Natural killer cell (primary cell): ENCODE data around the gene DLGAP5. TPM values are rescaled to one million over a fixed set of nuclear protein-coding genes. Genes with fewer than 3 reads are reported as not detected.

ENCODE experiments used
- ATAC-seq, 3 donors: fragments of 150-1000 bp in 2 of 3; fragments of 200-7000 bp in 1 of 3; cut with Tn5 transposase; 1 replicate in 1 of 3; 2 replicates in 2 of 3; pipeline ENCODE4 v1.10.0; 2021; ENCODE audit warnings: mild to moderate bottlenecking in 2 of 3, moderate library complexity in 2 of 3
- DNase-seq, 2 donors: peaks; one replicate each; pipeline versions ENCODE4 v3.0.0 to v3.0.0-alpha.2; 2013 to 2021; ENCODE audit warnings: mixed read lengths in 1 of 2
- H3K27ac ChIP-seq: one replicate; pipeline ENCODE4 v1.5.1; 2013; ENCODE audit warnings: mild to moderate bottlenecking, low read length
- H3K27me3 ChIP-seq: one replicate; pipeline ENCODE4 v1.6.1; 2013; ENCODE audit warnings: low read length; ENCODE audit not compliant: control insufficient read depth, insufficient read depth
- H3K36me3 ChIP-seq: one replicate; pipeline ENCODE4 v1.6.1; 2013; ENCODE audit warnings: low read length; ENCODE audit not compliant: control insufficient read depth, insufficient read depth
- H3K4me1 ChIP-seq: one replicate; pipeline ENCODE4 v1.6.1; 2013; ENCODE audit warnings: low read length; ENCODE audit not compliant: control insufficient read depth, insufficient read depth
- H3K4me3 ChIP-seq: one replicate; pipeline ENCODE4 v1.5.1; 2013; ENCODE audit warnings: low read length
- H3K9me3 ChIP-seq: one replicate; pipeline ENCODE4 v1.6.1; 2013; ENCODE audit warnings: low read length; ENCODE audit not compliant: control insufficient read depth, insufficient read depth
- H3K27ac Mint-ChIP-seq, 2 donors: one replicate each; pipeline ENCODE4 v1.8.0; 2022; ENCODE audit warnings: mild to moderate bottlenecking in 2 of 2, mixed read lengths in 2 of 2, moderate library complexity in 1 of 2
- H3K27me3 Mint-ChIP-seq, 2 donors: one replicate each; pipeline ENCODE4 v1.8.0; 2022; ENCODE audit warnings: low read depth in 2 of 2, mixed read lengths in 2 of 2
- H3K36me3 Mint-ChIP-seq: one replicate; pipeline ENCODE4 v1.8.0; 2022; ENCODE audit warnings: mixed read lengths
- H3K4me1 Mint-ChIP-seq, 2 donors: one replicate each; pipeline ENCODE4 v1.8.0; 2022; ENCODE audit warnings: mixed read lengths in 2 of 2
- H3K4me3 Mint-ChIP-seq: one replicate; pipeline ENCODE4 v1.8.0; 2022; ENCODE audit warnings: mild to moderate bottlenecking, moderate library complexity, mixed read lengths
- H3K9me3 Mint-ChIP-seq, 2 donors: one replicate each; pipeline ENCODE4 v1.8.0; 2022; ENCODE audit warnings: mixed read lengths in 2 of 2
- WGBS: methylation state at CpG from one replicate; pipeline ENCODE4 v1.1.7; 2013; ENCODE audit warnings: missing lambda C conversion rate; ENCODE audit not compliant: insufficient coverage; 5-methylcytosine and 5-hydroxymethylcytosine counted together
- intact Hi-C: fragments of 100-400 bp; cut with micrococcal nuclease; formaldehyde crosslinking; loops from one replicate; pipeline ENCODE4 v1.14.2; 2022
- total RNA-seq, 4 donors: library from RNA; stranded (reverse); fragments of 120-200 nt in 1 of 4; gene quantifications; one replicate each; pipeline versions ENCODE4 v1.2.3 to v1.2.4, GENCODE V29; 2013 to 2022
- TF ChIP-seq, protein P1 (sequence below): fragments of 200-600 bp; IDR thresholded peaks from one replicate; pipeline ENCODE4 v1.8.0; 2022; ENCODE audit warnings: antibody characterized with exemption

The DLGAP5 gene
- total RNA-seq, 3 donors from 2014 or later (not counting 1 experiment from before 2014, with no cell fraction given), result 0.15 to 1.9 (median 0.54) TPM

DNA sequence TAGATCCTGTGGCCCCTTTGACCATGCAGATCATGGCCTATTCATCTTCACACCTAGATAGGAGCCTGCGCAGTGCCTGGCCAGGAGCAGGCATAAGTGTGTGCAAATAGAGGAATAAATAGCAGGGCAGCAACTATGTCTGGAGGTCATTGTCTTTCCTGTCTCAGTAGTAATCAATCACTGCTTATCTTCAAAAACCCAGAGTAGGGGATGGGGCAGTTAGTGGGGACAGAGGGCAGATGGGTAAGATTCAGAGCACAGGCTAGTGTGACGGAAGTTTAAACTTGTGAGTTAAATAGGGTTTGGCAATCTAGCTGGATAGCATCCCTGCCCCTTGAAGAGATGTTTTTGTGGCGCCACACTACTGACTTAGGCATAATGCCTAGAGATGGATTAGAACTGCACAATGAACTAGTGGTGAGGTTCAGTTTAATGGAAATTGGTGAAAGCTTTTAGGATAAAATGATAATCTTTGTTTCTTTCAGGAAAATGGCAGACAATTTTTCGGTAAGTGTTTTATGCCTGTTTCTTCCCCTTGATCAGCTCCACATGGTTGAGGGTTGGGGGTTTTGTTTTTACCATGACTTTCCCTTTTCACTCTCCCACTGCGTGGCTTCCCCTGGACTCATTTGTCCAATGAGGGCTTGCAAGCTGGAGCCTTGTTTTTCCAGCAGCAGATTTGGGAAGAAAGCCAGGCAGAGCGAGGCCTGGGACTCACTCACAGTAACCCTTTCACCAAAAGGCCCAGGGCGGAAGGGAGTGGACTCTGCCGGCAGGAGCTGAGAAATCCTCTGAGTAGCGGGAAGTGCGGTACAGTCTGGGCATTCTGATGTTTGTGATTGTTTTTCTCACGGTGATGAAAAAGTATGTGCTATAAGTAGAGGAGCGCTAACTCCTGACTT, 54.2 kb downstream of the DLGAP5 start:
- no peaks in the 10 kb centered on the region for H3K36me3 ChIP-seq
- no peaks in the 10 kb centered on the region for H3K9me3 Mint-ChIP-seq
- no peak overlapping the region for H3K27ac ChIP-seq
- 97% methylated on average over 12 of the region's 12 CpGs for WGBS
- intact Hi-C loops, result no loop called here
- no peaks in the 10 kb centered on the region for H3K27me3 Mint-ChIP-seq
- H3K27me3 ChIP-seq, result no peaks in the 10 kb centered on the region
- DNase-seq (no peak), ATAC-seq (no peak)
- no peaks in the 10 kb centered on the region for H3K36me3 Mint-ChIP-seq
- H3K4me1 Mint-ChIP-seq, result no peaks in the 10 kb centered on the region
- no peak overlapping the region for H3K4me3 ChIP-seq
- H3K4me3 Mint-ChIP-seq, result no peak overlapping the region
- H3K27ac Mint-ChIP-seq, result no peak overlapping the region
- H3K9me3 ChIP-seq, result no peaks in the 10 kb centered on the region
- no peaks in the 10 kb centered on the region for H3K4me1 ChIP-seq
- TF ChIP-seq, protein P1, sequence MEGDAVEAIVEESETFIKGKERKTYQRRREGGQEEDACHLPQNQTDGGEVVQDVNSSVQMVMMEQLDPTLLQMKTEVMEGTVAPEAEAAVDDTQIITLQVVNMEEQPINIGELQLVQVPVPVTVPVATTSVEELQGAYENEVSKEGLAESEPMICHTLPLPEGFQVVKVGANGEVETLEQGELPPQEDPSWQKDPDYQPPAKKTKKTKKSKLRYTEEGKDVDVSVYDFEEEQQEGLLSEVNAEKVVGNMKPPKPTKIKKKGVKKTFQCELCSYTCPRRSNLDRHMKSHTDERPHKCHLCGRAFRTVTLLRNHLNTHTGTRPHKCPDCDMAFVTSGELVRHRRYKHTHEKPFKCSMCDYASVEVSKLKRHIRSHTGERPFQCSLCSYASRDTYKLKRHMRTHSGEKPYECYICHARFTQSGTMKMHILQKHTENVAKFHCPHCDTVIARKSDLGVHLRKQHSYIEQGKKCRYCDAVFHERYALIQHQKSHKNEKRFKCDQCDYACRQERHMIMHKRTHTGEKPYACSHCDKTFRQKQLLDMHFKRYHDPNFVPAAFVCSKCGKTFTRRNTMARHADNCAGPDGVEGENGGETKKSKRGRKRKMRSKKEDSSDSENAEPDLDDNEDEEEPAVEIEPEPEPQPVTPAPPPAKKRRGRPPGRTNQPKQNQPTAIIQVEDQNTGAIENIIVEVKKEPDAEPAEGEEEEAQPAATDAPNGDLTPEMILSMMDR, result no peak

DNA sequence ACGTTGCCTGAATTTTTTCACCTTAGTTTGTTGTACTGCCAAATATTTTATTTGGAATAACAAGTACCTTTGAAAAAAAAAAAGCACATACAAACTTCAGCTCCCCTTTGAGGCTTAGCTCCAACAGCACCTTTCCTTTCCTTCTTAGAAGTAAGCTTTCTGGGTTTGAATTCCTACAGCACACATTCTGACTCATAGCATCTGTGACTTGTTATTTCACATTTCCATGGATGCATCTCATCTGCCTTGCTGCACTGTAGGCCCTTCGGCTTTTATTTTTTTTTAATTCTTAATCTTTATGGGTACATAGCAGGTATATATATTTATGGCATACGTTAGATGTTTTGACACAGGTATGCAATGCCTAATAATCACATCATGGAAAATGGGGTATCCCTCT, 55.1 kb downstream of the DLGAP5 start:
- no peak overlapping the region for H3K4me3 ChIP-seq
- H3K4me1 ChIP-seq, result peaks cover 2% of the 10 kb centered on the region
- 100% methylated on average over 2 of the region's 3 CpGs for WGBS
- H3K36me3 Mint-ChIP-seq, result no peaks in the 10 kb centered on the region
- H3K27ac ChIP-seq, result no peak overlapping the region
- no peak overlapping the region for H3K27ac Mint-ChIP-seq
- H3K4me3 Mint-ChIP-seq, result no peak overlapping the region
- H3K9me3 Mint-ChIP-seq, result no peaks in the 10 kb centered on the region
- H3K27me3 Mint-ChIP-seq, result no peaks in the 10 kb centered on the region
- intact Hi-C loops, result no loop called here
- TF ChIP-seq, protein P1, result no peak
- no peak for ATAC-seq
- H3K4me1 Mint-ChIP-seq, result peaks cover 8% of the 10 kb centered on the region in 2 donors
- H3K27me3 ChIP-seq, result no peaks in the 10 kb centered on the region
- no peaks in the 10 kb centered on the region for H3K36me3 ChIP-seq
- no peak for DNase-seq
- no peaks in the 10 kb centered on the region for H3K9me3 ChIP-seq

DNA sequence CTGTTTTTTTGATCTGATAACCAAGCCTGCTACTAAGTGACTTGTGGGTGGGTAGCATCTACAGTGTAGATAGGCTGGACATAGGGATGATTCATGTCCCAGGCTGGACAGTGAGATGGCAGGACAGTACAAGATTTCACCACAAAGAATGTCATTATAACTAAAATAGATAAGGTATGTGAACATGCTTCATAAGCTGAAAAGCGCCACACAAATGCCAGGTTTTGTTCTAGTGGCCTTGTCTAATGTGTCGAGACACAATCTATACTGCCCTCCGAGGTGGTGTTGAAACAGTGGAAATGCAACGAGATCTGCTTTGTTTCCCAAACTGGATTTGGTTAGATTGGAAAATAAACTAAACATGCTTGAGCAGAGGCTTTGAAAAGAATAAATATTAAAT, 58.0 kb downstream of the DLGAP5 start:
- no peak for ATAC-seq
- Histone ChIP-seq H3K9me3 (no peaks in the 10 kb centered on the region), H3K27me3 (no peaks in the 10 kb centered on the region), H3K36me3 (no peaks in the 10 kb centered on the region), H3K4me1 (peaks cover 16% of the 10 kb centered on the region), H3K27ac (no peak overlapping the region), H3K4me3 (no peak overlapping the region)
- TF ChIP-seq, protein P1, result no peak
- DNase-seq, result no peak
- intact Hi-C loops, result no loop called here
- whole genome bisulfite sequencing, result 94% methylated on average over 4 of the region's 4 CpGs
- Mint-ChIP-seq H3K4me3 (no peak overlapping the region), H3K27me3 (no peaks in the 10 kb centered on the region), H3K27ac (no peak overlapping the region), H3K4me1 (peaks cover 10 to 22% of the 10 kb centered on the region in 2 donors), H3K36me3 (no peaks in the 10 kb centered on the region), H3K9me3 (no peaks in the 10 kb centered on the region)
